Fibroblast of peridontal ligament (primary cell): ENCODE results near the gene ACP4.
"Not testable (repeated sequence)": the region's sequence is repeated elsewhere in the genome, so short reads cannot be mapped to it uniquely, and the experiment has no call there.

Experiments
- DNase-seq: peaks from one replicate; pipeline ENCODE4 v3.0.0-alpha.2; 2010; ENCODE audit errors: extremely low read depth

Gene ACP4

DNA sequence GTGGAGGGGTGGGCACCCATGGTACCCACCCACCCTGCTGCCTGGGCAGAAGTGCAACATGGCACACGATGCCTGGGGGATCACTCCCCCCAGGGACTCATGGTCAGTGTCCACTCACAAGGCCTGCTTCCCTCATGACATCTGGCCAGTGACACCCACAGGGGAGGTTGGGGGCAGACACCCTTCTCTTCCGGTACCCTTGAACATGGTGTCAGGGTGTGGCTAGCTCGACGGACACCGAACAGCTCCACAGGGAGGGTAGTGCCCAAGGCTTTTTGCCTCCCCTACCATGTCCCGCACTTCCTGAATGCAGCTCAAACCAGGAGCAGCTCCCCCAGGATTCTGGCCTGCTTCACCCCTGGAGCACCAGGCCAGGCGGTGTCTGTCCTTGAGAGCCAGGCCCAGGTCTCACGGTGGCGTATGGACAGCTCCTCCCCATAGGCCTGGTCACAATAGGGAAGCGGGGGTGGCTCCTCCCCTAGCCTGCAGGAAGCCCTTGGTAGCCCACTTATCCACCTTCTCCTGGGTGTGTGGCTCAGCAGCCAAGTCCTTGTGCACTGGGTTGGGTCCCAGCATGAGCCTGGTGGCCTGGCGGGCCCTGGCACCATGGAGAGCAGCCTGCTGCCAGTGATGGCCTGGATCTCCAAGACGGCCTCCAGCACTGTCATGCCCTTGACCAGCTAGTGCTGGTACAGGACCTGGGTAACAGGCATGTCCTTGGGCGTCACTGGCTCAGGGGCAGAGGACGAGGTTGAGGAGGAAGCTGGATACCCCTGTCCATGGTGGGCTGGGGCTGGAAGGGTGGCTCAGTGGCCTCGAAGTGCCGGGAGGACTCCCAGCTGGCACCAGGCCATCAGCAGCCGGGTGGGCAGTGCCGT, 7.8 kb downstream of the ACP4 start:
- no peak for DNase-seq

DNA sequence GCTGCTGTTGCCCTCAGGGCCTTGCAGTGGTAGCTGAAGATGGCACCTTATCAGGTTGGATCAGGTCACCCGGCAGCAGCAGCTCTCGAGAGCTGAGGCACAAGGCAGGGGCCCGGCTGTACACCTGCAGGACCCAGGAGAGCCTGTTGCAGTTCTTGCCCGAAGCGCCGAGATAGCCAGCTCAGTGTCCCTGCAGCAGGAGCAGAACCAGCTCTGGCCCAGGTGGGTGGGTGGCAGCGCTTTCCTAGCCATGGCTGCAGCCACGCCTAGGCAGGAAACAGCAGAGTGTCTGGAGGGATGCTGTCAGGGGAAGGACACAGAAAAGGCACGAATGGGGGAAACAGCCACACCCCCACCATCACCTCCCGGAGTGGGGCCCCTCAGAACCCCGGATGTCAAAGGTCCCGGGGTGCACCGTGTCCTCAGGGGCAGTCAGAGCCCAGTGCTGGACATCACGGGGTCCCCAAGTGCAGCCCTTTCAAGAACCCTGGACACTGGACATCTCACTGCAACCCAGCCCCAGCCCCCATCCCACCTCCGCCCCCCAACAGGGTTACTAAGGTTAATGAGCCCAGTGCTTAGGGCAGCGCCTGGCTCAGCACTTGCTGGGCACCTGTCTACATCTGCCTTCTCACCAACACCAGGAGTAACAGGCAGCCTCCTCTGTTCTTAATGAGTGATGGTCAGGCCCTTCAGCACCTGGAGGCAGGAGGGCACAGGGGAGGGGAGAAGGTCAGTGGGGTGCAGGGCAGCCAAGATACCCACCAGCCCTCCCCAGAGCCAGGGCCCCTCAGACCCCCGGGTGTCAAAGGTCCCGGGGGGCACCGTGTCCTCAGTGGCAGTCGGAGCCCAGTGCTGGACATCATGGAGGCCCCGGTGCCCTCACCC, 8.7 kb downstream of the ACP4 start:
- no peak for DNase-seq

DNA sequence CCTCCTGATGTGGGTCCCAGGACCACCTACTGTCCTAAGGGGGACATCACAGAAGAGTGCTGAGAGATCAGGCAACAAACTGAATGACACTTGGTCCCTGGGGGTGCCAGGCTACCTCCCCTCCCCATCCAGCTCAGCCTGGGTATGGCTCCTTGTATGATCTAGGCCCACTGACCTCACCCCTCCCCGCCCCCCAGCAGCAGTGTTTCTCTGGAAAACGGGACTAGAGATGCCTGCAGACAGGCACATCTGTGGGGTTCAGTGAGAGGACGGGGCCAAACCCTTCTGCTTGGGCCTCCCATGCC, 9.3 kb downstream of the ACP4 start:
- DNase-seq = no peak

DNA sequence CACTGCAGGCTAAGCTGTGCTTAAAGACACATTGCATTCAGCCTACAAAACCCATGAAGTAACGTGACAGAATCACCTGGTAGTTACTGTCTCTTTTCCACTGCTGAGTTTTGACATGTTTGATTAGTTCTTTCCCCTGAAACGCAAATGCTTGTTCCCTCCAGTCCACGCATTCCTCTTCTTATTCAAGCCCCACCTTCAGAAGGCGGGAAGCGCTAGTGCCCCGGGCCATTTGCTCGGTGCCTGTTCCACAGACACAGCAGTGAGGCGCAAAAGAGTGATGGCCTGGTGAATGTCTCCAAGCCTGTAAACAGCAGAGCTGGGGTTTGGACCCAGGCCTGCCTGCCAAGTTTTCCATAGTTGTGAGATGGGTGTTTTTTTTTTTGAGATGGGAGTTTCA, 10.9 kb downstream of the ACP4 start:
- no peak for DNase-seq

DNA sequence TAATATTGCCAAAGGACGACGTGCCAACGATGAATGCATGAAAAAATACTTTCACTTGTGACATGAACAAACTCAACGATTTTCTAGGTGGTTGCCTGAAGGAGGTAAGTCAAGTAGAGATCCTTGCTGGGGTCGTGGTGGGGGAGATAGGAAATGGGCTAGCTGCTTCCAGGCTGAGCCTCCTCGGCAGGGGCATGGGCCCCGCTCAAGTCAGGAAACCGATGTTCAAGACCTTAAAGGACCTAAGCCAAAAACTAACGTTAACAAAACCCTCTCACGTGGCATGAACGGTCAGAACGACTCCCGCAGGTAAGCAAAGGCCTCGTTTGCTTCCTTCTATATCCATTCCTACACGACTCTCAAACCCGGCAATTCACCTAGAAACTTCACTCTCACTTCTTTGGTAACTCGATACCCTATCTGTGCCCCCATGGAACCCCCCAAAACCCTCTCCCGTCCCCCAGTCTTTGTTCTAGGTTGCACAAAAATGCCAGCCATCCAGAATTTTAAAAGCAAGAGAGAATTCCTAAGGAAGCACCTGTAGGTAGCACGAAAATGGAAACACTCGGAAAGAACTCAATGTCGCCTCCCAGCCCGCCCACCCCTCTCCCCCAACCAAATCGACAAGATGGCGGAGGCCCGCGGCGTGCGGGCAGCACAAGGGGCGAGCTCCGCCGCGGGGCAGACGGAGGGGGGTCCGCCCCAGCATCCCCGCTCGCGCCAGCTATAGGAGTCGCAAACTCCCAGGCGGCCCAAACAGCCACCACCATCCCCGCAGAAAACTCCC, 13.6 kb downstream of the ACP4 start:
- peak; percentile 5 for DNase-seq

DNA sequence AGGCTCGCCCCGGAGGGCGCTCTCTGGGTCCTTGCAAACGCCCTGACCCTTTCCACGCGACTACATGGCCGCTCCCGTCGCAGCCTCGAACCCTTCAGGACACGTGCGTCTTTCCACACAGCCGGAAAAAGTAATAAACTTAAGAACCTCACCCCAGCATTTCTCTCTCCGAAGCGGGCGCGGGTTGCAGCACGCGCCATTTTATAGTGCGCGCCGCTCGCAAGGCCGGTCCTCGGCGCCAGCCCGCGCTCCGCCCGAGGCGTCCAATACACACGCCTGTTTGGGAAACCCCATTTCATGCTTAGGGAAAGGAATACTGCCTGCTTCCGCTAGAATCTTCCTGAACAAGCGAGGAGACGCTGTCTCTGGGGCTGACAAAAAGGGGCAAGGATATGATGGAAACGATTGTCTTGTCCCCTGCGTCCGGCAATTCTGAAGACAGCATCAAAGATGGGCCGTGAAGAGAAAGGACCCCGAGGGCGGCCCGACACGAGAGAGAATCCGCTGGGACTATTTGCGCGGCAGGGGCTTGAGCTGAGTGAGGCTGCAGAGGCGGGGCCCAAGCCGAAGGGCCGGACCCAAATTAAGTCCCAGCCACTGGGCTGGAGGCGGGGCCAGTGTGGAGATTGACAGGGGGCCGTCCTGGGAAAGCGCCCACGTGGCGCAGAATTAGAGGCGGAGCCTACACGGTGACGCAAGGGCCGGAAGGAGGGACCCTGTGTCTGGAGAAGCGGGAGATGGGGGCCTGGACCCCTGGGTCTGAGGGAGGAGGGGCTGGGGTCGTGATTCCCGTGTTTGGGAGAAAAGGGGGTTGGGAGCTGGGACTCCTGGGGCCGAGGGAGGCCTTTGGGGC, 14.4 kb downstream of the ACP4 start:
- DNase-seq = peak; percentile 99

DNA sequence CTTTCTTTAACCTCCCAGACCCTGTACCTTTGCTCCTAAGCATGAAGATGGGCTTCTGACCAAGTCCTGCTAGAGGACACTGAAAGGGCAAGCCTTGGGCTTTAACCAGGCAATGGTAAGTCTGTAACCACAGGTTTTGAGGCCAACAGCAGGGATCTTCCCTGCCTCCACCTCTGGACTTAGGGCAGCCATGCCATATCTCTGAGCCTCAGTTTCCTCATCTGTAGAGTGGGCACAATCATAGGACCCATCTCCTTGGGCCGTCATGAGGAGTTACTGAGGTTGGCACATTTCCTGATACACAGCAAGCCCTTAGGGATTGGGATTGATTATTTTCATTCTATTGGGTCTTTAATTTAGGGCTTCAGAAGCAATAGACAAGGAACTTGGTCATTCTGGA, 18.6 kb downstream of the ACP4 start:
- DNase-seq = no peak

DNA sequence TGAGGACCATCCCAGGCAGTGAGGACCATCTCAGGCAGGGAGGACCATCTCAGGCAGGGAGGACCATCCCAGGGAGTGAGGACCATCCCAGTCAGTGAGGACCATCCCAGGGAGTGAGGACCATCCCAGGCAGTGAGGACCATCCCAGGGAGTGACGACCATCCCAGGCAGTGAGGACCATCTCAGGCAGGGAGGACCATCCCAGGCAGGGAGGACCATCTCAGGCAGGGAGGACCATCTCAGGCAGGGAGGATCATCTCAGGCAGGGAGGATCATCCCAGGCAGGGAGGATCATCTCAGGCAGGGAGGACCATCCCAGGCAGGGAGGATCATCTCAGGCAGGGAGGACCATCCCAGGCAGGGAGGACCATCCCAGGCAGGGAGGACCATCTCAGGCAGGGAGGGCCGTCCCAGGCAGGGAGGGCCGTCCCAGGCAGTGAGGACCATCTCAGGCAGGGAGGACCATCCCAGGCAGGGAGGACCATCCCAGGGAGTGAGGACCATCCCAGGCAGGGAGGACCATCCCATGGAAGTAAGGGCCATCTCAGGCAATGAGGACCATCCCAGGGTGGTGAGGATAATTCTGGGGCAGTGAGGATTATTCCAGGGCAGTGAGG, 21.5 kb downstream of the ACP4 start:
- DNase-seq = not testable (repeated sequence)

DNA sequence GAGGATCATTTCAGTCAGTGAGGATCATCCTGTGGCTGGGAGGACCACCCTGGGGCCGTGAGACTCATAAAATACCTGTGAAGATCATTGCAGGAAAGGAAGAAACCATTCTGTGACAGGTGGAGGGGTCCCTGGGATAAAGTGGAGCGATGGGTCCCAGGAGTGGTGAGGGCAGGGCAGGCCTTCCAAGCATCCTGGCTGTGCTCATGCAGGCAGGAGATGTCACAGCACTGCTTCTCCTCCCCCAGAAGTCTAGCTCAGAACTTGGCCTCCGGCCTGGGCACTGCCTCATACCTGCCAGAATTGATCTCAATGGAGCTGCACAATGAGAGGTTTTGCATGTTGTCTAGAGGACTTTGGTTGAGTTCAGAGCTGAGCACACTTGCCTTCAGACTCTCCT, 22.3 kb downstream of the ACP4 start:
- DNase-seq = no peak

DNA sequence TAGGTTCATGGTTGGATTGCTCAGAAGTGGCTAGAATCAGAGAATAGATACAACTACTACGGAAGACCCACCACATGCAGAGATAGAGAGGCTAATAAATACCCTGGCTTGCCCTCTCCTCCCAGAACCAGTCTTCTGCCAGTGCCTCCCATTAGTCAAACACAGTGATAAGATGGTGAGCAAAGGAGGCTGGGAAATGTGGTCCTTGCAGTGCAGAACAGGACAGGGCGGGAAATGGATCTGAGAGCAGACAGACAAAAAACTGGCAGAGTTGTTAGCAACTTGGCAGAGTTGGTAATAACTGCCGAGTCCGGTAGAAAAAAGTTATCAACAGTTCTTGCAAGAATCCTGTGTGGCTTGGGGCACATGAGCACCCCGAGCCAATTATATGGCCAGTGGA, 24.7 kb downstream of the ACP4 start:
- DNase-seq = no peak

DNA sequence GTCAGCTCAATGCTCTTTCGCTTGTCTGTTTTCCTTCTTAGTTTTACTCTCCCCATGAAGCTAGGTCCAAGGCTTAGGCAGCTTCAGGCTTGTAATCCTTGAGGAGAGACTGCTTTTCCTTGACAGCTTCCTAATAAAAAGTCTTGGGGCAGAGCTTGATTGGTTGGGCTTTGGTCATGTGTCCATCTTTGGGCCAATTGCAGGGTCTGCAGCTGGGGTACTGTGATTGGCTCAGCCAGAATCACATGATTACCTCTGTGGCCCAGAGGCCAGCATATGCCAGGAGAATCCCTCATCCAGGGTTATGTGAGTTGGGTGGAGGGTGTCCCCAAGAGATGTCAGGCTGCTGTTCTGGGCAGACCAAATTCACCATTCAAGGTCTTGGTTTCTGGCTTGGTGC, 25.2 kb downstream of the ACP4 start:
- no peak for DNase-seq

DNA sequence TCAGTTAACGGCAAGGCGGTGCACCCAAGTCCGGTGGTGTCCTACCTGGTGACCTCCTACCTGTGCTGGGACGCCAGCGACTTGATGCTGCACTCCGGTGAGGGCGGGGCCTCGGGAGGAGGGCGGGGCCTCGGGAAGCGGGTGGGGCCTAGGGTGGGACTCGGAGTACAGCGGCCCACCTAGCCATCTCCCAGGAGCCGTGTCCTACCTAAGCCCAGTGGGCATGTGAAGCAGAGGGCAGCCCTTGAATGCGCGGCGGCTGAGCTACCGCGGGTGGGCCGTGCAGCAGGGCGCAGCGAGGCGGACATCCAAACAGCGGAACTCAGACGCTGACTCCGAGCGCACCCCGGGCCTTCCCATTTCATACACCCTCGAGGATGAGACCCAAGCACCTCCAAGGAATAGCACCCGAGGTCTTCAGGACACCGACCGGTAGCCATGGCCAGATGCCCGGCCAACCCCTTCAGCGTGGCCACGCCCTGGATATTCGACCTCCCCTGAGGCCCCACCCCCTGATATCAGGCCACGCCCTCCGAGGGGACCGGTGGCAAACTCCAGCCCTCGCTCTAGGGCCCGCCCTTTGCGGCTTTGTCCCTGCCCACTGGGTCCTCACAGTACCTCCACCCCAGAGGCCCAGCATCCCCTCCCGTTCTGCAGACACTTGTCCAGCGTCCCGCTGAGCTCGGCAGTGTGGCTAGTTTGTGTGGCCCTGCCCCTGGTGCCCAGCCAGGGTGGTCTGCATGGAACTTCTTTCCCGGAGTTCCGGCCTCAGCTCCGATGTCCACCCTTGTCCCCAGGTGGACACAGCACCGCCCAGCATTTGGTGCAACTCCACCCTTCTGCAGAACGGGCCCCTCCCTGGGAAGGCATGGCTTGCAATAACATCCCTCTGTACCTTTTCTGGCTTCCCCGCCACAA, 28.0 kb downstream of the ACP4 start:
- DNase-seq = no peak

DNA sequence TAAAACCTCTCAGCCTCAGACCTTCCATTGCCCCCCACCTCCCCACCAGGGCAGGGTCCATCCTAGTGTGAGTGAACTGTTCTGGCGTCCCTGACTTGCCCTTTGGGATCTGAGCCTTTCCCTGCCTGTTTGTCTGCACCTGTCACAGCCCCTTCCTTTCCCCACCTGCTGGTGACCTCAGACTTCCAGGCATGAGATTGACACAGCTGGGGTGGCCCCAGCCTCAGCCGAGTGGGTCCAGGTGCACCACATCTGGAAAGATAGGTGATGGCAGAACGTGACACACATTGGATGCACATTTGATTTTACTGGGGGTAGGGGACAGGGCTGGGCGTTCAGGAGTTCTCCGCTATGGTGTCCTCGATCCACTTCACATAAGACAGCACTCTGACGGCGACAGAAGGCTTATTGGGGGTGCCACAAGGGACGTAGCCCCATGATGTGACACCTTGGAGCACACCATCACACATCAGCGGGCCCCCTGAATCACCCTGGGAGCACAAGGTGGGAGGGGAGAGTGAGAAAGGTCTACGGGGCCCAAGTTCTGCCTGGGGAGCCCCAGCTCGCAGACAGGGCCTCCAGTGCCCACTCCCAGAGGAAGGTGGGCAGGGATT, 28.8 kb downstream of the ACP4 start:
- DNase-seq = no peak

DNA sequence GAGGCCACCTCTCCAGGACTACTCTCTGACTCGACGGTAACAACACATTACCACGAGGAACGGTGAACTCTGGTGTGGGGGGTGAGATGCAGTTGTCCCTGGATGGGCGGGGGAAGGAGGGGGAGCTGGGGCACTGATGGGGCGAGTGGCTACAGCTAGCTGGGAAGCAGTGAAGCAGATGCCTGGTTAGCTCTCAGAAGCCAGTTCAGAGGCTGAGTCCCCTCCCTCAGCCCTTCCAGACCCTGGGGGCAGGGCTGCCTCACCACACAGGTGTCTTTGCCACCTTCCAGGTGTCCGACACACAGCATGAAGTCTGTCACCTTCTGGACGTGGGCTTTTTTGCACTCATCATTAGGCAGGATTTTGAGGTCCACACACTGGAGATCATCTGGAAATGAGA, 29.4 kb downstream of the ACP4 start:
- DNase-seq = no peak

DNA sequence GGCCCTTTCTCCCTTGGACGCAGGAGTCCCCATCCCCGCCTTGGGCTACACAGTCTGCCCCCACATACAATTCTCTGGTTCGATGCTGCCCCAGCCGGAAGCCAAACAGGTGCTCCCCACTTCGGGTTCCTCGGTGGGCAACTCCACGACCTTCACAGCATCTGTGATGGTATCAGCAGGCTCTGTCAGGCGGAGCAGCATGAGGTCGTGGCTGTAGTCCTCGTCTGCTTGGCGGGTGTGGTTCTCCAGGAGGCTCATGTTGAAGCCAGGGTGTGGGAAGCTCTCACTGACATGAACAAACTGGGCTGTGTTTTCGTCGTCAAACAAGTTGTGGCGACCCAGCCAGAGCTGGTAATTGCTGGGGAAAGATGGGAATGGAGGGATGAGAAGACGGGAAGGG, 29.9 kb downstream of the ACP4 start:
- no peak for DNase-seq

DNA sequence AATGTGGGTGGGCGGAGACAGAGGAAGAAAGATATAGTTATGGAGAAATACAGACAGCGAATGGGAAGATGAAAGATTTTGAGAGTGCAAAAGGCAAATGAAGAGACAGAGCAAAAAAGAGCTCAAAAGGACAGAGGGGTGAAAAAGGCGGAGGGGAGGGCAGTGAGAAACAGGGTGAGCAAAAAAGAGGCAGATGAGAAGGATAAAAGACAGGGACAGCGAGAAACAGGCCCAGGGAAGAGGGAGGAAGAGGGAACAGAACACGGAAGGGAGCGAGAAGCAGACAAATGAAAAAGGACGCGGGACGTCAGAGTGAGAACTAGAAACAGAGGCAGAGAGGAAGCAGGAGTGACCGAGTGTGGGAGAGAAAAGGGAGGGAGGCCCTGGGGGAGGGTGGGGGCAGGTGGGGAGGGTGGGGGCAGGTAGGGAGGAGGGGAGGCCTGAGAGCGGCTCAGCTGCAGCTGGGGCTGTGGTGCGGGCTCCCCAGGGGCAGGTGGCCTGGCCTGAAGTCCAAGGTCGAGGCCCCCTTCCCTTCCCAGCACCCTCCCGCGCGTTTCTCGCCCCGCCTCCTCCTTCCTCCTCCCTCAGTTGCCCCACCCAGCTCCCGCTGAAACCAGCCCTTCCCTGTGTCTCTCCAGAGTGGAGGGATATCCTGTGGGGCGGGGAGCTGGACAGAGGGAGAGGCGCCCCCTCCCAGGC, 30.5 kb downstream of the ACP4 start:
- DNase-seq = no peak

DNA sequence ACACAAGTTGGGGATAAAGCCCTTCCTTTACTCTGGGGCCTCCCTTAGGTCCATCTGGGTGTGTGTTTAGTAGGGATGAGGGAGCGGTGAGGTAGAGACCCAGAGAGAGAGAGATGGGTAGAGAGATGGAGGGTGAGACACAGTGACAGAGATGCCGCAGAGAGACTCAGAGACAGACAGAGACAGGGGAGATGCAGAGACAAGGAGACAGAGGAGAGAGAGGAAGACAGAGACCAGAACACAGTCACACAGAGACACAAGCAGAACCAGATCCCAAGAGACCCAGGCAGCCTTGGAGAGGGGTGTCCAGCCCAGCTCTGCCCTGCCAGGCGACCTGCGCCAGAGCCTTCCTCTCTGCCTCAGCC, 31.0 kb downstream of the ACP4 start:
- DNase-seq = no peak

DNA sequence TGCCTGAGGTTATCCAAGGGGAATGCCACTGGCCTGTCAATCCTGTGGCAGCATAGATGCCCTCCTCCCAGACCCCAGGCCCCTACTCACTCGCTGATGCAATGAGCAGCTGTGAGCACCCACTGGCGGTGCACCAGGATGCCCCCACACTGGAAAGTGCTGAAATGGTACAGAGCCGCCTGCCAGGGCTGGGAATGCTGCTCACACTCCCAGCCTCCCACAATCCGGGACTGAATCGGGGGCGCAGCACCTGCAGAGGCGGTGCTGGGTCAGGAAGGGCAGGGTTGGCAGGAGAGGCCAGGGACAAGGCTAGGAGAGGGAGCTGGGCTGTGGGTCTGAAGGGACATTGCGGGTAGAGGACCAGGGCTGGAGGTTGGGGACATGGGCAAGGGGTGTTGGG, 31.4 kb downstream of the ACP4 start:
- DNase-seq = no peak

DNA sequence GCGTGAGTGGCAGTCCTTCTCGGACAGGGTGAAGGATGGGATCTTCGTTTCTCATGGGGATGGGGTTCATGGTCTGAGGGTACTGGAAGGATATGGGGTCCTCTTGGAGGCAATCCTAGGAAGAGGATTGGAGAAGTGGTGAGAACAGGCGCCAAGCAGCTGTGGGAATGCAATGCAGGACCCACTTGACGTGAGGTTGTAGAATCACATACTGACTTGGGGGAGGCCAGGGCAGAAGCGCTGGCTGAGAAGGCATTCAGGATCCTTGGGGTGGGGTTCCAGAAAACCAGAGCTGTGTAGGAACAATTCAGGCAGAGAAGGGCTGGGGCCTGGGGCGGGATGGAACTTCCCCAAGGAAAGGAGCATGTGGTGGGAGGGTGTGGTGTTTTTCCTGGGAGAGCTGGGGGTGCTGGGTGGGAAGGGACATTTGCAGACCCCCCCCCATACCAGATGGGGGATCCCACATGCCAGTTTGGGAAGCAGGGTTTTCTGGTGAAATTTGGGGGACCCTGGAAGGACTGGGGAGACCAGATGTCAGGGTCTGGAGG, 32.5 kb downstream of the ACP4 start:
- no peak for DNase-seq
